Stimulated activated CD4-positive, alpha-beta T cell treated with anti-CD3 and anti-CD28 coated beads, Interleukin-2, amount 100 ng/mL, for 48 hours (primary cell): ENCODE results near the gene SOX5.

Experiments used
- DNase-seq, 2 donors: peaks; one replicate each; pipeline ENCODE4 v3.0.0-alpha.2; 2020

SOX5 gene

DNA sequence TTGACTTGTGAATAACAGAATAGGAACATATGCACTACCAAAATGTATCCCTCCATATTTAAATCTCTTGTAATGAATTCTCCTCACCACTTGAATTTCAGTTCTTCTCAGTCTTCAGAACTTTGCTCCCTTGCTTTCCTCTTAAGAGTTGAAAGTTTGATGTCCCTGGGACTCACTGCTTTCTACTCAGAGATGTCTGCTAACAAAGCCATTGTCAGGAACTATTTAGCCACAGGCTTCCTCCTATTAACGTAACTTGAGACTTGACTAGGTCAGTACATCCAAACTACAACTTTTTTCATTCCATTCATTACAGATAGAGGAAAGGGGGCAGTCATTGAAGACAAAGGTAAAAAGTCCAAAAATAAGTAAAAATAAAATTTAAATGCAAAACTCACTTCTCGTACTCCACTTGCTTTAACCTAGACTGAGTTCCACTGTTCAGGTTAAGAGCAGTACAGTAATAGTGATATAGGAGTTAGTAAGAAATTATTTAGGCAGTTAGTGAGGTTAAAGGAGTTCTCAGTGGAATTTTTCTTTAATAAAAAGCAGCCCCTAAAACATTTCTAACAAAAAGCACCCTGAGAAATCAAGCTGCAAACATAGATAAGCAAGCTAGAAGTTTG is 364.2 kb downstream of the SOX5 start:
- DNase-seq: no peak

DNA sequence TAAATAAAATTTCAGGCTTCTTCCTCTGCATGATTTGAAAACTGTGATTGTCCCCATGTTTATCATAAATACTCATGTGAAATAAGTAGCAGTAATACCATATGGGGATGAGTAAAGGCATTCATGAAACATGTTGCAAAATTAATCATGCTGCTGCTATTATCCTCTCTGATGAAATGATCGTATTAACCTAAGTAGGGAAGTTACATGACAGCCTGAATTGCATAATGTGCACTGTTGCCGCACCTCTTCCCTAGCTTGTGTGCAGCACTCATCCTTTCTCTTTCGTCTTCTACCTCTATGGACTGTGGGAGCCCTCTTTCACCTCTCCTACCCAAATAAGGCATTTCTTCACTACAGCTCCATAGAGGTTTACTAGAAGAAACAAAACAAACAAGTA is 367.6 kb downstream of the SOX5 start:
- DNase-seq: no peak

DNA sequence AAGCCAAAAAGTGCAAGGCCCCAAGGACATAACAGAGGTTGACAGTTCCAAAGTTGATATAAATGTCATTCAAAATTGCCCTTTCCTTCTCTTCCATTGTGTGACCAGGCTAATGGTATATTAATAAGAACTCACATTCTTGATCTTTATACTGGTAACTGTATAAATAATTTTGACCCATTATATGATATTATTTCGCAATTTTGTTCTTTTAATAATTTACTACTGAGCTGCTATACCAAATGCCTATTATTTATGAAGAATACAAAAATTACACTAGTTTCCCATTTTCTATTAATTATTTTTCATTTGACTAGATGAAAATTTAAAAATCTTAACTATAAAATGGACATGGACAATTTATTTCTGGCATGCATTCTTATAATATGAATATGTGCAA is 370.2 kb downstream of the SOX5 start:
- no peak for DNase-seq

DNA sequence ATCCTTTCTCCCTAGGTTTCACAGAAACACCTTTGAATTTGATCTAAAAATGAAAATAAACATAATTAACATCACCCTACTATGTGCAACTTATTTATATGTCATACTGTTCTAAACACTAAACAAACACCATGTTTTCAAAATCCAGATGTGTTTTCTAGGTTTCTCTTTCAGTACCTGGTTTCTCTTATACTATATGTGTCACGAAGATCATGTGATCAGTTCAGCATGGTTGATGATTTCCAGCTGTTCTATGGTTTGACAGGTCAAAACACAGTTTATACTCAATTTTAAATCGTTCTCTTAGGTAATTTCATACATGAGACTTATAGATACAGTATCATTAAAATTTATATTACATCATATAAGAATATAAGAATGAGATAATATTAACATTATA is 373.1 kb downstream of the SOX5 start:
- no peak for DNase-seq

DNA sequence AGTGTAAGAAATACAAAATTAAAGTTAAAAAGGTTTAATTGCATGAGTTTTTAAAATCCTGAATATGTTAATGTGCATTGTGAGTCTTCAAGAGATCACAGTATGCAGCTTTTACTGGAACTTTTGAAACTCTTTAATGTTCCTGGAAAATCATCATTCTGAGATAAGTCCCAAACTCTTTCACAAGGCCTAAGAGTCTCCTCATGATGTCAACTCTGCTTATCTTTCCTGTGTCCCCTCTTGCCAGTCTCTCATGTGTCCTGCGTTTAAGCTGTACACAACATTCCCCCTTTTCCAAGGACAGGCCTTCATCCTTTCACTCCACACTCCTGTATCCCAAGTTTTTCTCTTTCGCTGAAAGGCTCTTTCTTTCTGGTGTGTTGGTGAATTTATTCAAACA is 380.1 kb downstream of the SOX5 start:
- no peak for DNase-seq

DNA sequence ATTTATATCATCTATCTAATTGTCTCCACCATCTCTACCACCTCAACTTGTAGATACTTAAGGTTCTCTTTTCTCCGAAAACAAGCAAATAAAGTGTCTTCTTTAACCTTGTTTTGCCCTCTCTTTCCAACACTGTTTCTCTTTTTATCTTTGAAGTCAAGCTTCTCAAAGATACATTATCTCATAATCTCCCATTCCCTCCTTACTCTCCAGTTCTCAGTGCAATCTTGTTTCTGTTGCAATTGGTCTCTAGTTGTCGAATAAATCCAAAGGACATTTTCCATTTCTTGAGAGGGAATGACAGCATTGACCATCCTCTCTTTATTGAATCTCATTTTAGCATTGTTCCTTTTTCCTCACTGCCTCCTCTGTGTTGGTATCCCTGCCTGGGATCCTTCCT is 383.3 kb downstream of the SOX5 start:
- DNase-seq: no peak

DNA sequence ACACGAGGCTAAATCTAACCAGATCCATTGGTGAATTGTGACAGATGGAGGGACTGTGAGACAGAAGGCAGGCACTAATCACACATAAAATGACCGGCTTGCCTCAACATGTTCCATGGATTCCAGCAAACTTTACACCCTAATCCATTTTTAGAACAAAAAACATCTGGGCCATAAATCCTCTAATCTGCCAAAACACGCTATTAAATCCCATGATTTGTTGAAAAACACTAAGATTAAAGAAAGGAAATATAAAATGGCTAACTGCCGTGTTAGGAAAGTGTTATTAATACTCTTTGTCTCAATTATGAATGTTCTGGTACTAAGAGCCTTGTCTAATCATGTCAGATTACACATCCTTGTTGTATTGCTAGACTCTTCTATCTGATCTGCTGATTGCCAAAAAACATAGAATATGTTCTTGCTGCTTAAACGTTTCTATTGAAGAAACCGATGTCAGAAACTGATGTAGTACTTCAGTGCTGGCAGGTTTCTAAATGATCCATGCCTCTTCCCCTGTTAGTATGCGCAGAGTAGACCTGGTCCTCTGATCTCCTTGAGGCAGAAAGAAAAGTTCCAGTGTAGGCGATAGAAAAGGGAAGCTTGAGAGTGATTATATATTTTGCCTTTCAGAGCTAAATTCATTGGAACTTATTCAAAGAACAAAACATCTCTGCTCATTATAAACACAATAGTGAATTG is 384.9 kb downstream of the SOX5 start:
- DNase-seq: no peak

DNA sequence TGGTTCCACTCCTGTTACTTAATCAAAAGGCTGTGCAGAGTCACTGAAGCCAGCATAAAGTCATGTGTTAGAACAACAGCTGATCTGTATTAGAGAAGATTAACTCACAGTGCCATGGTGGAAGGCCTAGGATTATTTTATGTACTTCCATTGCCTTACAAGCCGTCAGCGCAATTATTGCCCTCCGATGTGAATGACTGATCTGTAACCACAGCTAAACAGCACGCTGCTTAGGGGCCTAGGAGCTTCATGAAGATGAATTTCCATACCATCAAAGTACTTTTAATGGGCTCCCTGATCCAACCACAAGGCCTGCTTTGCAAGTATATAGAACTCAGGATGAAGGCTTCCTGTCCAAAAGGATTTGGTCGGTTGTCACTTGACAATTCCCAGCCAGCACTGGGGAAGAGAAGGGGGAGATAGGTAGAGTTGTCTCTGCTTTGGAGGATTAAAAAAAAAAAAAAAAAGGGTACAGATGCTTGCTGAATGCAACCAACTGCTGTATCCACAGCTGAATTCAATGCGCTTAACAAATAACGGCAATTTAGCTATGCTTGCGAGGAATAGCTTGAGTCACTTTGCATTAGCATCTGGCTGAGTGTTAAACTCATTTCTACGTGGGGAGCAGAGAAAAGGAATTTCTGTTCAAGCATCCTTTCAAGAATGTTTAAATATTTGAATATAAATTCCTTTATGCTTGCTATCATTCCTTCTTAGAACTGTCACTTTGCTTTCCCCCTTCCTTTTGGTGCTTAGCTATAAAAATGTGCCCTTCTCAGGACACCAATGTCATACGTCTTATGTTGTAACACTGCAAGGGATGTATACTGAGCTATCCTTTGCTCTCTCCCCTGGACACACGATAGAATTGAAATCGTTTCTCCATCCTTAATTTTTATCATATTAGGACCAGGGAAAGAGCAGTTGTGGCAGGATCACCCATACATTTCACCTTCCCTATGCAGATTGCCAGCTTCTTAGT is 387.8 kb downstream of the SOX5 start:
- no peak for DNase-seq

DNA sequence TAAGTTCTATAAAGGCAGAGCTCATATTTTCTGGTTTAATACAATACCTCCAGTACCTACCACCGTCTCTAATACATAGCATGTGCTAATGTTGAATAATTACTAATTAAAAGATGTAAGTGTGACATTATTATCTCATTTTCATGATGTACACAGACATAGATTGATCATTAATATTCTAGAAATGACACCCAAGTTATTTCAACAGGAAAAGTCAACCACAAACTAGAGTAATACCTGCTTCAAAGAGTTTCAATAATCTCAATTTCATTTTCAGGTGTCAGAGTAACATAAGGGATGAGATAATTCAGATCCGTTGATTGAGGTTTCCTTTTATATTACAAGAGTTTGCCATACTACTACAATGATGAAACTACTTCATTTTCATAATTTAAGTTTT is 388.9 kb downstream of the SOX5 start:
- DNase-seq: no peak

DNA sequence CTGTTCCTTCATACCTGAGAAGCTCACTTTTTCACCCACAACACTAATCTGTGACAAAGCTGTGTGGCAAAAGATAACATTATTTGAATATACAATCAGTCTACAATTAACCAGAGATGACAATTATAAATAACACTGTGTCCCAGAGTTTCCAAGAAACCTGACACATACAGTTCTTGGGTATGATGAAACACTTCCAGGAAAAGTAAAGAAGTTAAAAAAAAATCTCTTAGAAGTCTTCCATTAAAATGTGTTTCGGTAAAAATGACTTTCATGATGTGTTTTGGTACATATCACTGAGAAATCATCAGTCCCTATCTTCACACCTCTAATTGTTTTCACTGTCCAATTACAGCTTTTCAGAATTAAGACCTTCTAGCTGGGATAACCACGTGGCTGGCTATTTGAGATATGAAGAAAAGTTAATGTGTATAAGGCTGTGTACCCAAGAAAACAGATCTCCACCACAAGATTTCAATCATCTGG is 390.2 kb downstream of the SOX5 start:
- DNase-seq: no peak

DNA sequence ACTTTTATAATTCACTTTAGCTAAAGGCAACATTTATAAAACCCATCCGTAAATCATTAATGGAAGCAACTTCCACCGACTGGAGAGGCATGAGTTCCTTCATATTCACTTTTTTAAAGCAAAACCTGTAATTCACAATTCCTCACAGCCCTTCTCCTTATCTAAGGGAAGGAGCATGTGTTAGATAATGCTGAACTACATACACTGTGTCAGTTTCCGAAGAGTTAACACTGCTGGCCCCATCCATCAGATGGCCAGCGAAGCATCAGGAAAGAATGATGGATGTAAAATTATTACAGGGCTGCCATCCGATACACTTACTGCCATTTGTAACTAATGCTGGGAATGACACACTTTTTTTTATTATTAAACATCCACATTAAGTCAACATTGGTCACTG is 392.8 kb downstream of the SOX5 start:
- DNase-seq: no peak

DNA sequence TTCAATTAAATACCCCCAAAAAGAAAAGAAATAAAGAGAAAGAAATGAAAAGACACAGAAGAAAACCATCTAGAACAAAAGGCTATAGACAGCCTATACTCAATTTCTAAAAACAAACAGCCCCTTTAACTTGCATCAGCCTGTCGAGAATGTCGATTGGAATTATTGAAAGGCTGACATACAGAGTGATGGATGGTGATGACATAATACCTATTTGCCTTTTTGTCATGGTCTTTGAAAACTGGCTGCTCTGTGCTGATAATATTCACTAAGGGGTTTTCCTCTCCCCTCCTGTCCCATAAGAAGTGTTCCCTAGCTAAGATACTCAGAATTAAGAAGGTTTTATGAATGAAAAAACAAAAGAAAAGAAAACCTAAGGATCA is 393.7 kb downstream of the SOX5 start:
- no peak for DNase-seq

DNA sequence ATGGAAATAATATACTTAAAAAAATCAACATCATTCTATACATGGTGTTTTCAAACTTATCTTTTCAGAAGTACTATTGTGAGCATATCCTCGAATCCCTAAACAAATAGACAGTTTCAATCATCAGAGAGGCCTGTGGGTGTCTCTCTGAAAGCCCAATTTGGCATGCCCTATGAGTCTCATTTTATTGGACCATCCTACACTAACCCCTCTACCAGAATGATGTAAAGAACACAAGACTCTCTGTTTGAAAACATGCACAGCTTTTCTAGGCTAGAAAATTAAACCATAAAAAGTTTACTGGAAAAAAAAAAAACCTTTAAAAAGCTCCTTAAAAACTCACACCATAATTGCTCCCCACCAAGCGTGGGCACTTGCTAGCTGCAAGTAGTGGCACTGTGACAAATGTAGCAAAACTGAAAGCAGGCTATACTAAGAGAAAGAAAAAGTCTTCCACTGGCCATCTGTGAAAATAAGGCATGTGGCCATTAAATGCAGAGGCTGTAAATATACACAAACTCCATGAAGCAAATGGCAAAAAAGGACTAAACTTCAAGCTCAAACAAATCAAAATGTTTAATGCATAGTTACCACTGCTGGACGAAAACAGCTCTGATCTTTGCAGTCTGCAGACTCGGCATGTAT is 394.2 kb downstream of the SOX5 start:
- no peak for DNase-seq

DNA sequence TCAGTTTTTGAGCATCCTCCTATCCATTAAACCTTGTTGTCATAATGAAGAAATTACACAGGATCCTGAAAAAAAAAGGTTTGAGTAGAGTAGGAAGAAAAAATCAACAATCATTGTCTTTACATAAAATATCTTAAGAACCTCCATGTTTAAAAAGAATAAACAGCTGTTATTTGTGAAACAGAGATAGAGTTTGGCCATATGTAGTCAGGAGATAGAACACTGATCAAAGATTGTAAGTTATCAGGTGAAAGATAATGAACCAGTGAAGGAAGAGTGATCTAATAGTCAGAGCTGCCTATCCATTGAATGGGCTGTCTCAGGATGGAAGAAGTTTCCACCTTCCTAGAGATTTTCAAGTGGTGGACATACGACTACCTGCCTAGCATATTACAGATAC is 397.1 kb downstream of the SOX5 start:
- no peak for DNase-seq

DNA sequence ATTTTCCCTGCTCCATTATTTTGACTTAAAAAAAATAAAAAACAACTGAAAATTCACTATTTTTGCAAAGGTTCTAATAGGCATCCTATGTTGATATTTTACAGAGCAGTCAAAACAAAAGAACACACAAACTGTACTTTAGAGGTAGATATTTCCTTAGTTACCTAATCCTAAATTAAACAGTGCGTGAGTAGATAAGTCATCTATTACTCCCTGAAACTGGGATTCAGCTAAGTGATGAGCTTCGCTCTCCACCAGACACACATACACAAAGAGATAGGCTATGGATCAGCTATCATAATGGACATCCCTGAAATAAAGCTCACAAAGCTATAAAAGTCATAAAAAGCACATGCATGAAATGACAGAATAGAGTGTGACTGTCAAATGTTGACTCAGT is 398.7 kb downstream of the SOX5 start:
- DNase-seq: no peak

DNA sequence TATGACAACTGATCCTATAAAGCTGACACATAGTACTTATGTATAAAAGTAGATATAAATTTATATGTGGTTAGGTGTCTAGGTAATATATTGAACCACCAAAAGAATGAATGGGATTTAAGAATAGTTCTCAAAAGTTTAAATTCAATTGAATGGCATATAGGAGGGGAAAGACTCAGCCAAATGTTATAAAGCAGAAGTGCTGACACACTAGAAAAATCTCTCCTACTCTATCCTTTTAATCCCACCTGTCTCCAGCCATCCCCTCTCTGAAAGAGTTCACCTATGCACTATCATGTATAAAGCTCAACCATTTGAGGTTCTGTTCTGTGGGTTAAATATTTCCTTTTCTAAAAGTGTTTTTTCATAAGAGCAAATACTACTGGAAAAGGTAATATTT is 400.7 kb downstream of the SOX5 start:
- DNase-seq: no peak

DNA sequence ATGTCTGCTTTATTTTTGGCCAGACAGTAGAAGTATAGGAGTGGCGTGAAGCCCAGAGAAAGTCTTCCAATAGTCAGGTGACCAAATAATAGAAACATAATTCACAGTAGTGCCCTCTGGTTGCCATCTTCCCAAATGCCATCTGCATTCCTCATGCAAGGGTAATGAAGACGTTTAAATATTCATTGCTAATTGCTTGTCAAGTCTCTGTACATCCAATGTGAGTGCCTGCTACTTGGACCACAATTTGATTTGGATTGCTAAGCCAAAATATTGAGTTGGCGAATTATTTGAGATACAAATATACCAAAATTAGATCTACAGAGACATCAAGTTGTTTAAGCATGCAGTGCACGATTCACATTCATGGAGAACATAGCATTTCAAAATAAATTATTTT is 402.7 kb downstream of the SOX5 start:
- no peak for DNase-seq

DNA sequence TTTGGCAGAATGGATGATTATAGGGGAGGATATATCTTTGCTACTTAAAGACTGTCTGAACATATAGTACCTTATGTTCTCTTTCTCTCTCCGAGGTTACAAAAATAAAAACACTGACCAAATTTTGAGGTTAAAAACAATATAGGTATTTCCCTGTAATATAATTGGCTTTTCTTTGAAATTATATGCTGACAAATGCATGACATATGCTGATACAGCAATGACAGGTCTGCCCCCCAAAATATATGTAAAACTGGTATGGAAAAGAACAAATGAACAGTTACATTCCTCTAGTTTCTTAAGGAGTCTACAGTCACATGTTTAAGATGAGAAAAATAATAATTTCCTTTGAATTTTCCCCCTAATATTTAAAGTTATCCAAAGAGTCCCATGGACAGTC is 405.7 kb downstream of the SOX5 start:
- no peak for DNase-seq

DNA sequence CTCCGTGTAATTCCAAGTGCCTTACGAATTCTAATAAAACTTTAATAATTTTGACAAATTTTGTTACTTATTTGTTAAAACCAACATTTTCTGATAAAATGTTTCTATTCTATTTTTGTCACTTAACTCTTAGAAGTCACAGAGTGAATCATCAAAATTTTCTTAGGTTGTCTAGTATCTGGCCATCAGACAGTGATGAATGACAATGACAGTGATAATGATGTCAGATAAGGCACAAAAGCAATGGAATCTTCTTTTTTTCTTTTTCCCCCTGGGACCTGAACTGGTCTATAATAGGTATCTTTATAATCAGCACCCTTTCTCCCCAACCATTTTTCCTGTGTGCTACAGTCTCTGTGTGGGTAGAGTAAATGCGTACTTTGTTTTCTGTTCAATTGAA is 407.3 kb downstream of the SOX5 start:
- no peak for DNase-seq

DNA sequence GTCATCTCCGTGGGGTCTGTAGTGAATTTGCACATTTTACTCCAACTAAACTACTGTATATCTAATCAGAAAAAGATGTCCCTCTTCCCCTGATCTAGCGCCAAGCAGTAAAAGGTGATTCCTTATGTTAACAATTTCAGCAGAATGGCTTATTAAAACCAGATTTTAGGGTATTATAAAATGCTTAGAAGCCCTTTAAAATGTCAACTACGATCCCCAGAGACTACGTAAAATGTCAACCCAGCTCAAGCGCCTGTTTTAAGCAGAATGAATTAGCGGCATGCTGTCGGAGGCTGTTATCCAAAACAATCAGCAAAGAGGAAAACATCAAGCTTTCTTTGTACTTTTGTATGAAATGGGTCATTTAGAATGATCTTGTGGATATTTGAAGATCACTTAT is 408.9 kb downstream of the SOX5 start:
- no peak for DNase-seq

DNA sequence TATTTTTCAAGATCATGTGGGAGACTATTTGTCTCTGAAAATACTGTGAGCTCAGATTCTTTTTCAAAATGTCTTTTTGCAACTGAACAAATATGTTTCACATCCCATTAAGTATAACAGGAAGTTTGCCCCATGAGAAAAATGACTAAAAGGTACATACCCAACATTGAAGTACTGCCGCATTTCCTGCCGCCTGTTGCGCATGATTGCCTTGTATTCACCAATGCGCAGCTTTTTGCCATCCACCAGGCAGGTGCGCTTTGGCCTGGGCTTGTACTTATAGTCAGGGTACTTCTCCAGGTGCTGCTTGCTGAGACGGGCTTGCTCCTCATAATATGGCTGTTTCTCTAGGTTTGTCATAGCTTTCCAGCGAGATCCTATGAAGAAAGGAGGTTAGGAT is 413.2 kb downstream of the SOX5 start:
- no peak for DNase-seq

DNA sequence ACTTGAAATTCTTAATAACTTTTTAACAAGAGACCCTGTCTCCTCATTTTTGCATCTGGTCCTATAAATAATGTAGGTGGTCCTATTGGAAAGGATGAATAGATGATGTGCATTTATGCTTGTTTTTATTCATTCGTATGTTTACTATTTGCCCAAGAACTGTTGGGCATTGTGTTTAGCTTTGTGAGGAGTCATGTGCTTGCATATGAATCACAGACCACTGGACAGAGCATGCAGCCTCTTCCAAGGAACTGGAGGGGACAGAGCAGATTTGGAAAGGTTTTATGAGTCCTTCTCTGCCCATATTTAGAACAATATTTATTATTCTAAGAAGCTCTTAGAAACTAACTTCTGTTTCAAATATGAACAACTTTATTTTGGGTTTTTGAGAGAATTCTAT is 414.0 kb downstream of the SOX5 start:
- no peak for DNase-seq

DNA sequence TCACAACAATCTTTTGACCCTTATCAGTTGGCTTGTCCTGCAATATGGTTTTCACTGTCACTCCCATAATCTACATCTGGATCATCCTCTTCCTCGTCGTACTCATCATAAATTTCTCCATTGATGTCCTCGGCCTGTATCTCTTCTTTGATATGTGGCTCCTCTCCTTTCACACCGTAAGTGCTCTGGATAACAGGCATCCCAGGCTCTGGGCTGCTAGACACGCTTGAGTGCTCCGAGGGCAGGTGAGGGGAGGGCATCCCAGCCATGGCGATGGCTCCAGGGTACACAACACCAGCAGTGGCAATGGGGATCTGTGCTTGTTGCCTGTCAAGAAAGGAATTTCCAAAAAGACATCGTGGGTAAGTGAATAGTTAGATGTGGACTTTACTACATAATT is 415.3 kb downstream of the SOX5 start:
- no peak for DNase-seq
